GM21447 (cell line): ENCODE results near the gene CCL8.
A peak's percentile ranks its signal among the peaks of the same experiment; 100 is the strongest.

Experiments
- ATAC-seq: cut with Tn5 transposase; IDR thresholded peaks from one replicate; pipeline ENCODE4 v1.9.1; 2021; ENCODE audit not compliant: unreplicated experiment

The CCL8 gene

DNA sequence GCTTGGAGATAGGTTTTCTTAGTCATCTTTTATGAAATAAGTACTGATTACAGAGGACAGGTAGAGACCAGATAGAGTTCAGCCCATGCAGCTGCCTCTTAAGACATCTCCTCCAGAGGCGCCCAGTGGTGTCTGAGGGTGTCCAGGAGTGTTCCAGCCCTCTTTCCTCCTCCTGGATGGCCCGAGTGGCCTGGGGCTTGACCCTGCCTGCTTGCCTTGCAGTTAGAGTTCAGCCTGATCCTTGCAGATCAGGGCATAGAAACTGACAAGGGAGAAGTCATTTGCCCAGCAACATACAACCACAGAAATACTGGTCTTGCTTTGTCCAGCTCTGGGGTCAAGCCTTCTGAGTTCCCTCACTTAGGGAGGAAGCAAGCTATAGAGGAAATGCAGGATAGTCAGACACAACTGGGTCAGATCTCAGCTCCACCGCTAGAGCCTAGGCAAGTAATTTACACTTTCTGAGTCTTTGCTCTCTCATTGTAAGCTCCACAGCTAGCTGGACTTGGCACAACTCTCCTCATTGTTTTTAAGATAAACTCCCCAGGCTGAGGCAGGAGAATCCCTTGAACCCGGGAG, 47.4 kb downstream of the CCL8 start:
- no peak for ATAC-seq

DNA sequence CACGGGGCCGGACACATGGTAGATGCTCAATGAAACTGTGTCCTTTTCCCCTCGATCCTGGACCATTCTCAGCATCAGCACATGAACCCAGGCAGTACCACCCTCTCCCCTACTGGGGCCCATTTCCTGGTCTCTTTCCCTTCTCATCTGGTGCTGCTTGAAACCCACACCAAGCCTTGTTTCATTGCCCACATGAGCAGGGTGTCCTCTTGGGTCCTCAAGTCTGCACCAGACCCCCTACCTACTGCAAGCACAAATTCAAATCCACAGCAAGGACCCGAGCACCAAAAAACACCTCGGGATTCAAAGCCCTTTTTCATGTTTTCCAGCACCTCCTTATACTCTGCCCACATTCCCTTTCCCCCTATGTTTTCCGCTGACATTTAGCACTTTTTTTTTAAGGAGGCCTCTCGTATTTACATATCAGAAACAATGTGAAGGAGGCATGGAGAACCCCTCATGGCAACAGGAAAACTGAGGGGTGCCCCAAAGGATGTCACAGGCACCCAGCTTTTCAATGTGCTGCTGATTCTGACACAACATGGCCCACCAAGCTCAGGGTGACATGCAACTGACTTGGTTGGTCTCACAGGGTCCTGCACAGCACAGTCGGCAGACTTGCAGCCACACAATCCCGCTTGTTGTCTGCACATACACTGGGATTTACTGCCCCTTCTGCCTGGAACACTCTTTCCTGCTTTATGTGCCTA, 48.4 kb downstream of the CCL8 start:
- no peak for ATAC-seq

DNA sequence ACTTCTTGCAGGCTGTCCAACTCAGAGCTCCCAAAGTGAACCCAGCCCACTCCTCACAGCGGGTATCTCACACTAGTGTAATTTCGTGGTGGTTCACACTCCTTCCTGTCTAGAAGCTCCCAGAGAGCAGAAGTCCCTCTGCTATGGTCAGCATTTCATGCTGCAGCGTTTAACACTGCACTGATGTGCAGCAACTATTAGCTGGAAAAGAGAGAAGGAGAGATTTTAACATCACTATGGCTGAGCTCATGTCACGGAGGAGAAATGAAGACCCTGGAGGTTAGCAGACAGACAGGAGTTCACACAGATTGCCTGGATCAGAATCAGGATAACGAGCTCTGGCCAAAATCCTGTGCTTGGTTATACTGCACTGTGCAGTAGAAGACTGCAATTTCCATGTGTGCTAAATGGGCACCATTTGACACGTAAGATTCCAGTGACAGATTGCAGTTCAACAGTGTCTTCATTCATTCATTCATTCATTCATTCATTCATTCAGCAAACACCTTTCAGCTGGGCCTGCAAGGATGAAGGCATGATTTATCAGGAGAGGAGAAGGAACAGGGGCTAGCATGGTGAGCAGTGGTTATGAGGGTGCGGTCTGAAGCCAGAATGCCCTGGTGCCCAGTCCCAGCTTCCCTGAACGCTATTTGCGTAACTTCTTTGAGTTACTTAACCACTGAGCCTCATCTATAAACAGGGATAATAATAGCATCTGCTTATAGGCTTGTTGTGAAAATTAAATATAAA, 49.1 kb downstream of the CCL8 start:
- ATAC-seq = no peak

DNA sequence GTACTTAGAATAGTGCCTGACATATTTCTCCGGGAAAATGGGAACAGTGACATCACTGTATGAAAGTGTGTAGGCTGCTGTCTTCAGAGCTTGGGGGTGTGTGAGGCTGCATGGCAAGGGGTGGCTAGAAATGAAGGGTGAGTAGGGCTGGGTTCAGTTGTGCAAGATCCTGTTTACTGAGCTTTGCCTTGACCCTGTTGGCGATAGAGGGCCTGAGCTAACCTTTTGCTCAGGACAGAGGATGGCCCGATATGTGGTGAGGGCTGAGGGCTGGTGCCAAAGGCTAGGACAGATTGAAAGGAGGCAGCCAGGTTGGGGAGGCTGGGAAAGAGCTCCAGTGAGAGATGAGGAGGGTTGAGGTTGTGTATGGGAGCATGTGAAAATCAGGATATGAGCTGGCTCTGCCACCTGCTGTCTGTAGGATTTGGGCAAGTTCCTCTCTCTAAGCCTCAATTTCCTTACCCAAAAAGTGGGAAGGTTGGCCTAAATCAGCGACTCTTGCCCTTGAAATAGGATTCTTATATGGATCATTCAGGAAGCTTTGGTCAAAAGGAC, 49.8 kb downstream of the CCL8 start:
- no peak for ATAC-seq

DNA sequence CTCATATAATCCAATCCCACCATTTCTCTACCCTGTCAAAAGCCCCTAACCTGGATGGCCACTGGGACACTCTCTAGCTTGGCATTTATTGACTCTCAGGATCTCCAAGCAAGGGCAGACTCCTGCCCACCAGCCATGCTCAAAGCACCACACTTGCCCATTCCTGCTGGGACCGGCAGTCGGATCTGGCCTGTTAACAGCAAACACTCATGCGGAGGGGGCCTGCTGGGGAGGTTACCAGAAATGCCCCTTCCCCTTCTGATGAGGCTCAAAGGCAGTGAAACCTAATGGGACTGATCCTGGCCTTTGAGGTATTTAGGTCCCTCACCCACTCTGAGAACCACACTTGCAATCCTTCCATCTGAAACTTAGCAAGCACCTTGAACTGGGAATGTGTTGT, 50.3 kb downstream of the CCL8 start:
- no peak for ATAC-seq

DNA sequence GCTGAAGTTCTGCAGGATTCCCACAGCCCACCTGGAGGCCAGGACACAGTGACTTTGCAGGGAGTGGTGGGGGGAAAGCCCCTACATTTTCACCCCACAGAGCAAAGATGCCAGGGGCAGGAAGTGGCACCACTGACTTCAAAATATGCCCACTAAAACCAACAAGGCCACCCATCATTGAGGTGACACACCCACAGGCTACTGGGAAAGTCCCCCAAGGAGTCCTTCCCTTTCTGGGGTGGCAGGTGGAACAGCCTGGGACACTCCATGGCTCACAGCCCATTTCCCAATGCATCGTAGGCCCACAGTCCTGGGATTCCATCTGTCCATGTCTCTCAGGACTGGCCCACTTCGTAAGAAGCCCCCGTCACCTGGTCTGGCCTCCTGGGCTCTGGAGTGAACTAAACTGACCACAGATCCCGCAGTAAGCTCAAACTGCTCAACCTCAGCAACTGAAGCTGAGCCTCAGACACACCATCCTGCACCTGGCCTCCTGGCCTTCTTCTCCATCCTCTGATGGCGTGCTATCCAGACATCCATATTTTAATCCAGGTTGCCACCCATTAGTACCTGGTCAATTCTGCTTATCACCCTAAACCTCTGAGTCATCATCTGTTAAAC, 51.3 kb downstream of the CCL8 start:
- ATAC-seq = no peak

DNA sequence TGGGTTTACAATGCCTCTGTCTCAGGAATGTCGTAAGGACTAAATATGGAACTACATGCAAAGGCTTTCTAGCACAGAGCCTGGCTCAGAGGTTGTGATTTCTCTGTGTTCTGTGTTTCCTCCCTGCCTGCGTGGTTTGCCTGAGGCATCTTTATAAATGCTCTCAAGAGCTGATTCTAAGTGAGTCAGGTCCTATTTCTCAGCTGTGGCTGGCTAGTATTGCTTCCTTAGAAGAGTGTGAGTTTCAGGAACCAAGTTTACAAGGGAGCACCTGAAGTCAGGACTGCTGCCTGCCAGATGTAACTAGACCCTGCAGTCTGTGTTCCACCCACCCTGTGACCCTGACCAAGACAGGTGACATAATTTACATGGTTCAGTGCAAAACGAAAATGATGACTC, 51.8 kb downstream of the CCL8 start:
- peak; percentile 57 for ATAC-seq
